Measurements from ENCODE around the gene CCDC91.

The CCDC91 gene, protein sequence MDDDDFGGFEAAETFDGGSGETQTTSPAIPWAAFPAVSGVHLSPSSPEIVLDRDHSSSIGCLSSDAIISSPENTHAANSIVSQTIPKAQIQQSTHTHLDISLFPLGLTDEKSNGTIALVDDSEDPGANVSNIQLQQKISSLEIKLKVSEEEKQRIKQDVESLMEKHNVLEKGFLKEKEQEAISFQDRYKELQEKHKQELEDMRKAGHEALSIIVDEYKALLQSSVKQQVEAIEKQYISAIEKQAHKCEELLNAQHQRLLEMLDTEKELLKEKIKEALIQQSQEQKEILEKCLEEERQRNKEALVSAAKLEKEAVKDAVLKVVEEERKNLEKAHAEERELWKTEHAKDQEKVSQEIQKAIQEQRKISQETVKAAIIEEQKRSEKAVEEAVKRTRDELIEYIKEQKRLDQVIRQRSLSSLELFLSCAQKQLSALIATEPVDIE

GRCh38 chr12:28190321-28191050 lies at the start of gene CCDC91:
Gene CCDC91 (plus strand): TSS chr12:28190456. CDS start chr12:28257216, 66,760 bp downstream.
- DNase-seq = peak; percentile 81 to 96 (median 95)

GRCh38 chr12:28144059-28144458 lies 46.2 kb upstream of the CCDC91 start:
- no peak for DNase-seq

- DNase-seq = no peak
Measured at GRCh38 chr12:28144532-28144931, 45.7 kb upstream of the CCDC91 start.

DNA sequence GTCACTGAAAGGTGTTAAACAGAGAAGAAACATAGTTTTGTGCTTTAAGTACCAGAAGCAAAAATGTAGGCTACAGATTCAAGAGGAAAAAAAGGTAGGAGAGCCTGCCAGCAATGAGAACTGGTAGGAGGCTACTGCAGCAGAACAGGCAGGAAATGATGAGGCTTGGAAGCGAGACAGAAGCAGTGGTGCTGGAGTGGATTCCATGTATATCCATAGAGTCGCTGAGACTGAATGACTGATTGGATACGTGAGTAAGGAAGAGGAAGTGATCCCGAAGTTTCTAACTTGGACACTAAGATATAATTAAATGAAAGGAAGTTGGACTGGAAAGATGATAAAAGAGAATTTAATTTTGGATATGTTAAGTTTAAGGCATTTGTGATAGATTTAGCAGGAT lies 45.0 kb upstream of the CCDC91 start:
- DNase-seq = no peak

- DNase-seq = no peak
Measured at GRCh38 chr12:28149279-28149678, 41.0 kb upstream of the CCDC91 start.

GRCh38 chr12:28156362-28156761 lies 33.9 kb upstream of the CCDC91 start:
- DNase-seq = no peak

DNA sequence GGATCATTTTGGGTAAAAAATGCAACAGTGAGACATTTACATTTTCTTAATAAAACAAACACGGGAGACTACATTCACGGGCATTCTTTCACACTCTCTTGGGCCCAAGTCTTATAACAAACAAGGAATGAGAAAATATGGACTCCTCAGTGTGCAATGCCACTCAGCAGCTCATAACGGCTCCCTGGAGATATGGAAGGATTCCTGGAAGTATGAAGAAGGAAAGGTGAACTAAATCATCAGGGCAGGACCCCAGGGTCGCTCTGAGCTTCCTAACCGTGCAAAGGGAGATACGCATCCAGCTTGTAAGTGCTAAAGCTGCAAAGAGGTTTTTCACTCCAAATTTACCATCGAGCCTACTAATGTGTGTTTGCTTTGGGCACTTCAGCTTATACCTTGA lies 33.5 kb upstream of the CCDC91 start:
- no peak for DNase-seq

- no peak for DNase-seq
Measured at GRCh38 chr12:28158353-28158752, 31.9 kb upstream of the CCDC91 start.

DNA sequence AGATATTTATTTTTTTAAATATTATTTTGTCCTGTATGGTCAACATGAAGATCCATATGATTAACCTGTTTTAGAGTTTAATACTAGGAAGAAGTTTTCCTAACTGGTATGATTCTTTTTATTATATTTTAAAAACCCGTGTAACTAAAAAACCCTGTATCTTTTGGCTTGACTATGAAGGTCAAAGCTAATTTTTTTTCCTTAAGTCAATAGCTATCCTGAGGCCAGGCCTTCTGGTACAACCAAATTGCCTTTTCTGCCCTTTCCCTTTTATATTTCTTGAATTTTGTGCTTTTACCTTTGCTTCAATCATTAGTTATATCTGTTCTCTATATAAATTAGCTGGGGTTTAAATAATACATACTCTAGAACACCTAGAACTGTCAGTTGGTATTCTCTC lies 30.6 kb upstream of the CCDC91 start:
- DNase-seq = no peak

- no peak for DNase-seq
Measured at GRCh38 chr12:28161697-28162096, 28.6 kb upstream of the CCDC91 start.

GRCh38 chr12:28162697-28163096 lies 27.6 kb upstream of the CCDC91 start:
- no peak for DNase-seq

DNA sequence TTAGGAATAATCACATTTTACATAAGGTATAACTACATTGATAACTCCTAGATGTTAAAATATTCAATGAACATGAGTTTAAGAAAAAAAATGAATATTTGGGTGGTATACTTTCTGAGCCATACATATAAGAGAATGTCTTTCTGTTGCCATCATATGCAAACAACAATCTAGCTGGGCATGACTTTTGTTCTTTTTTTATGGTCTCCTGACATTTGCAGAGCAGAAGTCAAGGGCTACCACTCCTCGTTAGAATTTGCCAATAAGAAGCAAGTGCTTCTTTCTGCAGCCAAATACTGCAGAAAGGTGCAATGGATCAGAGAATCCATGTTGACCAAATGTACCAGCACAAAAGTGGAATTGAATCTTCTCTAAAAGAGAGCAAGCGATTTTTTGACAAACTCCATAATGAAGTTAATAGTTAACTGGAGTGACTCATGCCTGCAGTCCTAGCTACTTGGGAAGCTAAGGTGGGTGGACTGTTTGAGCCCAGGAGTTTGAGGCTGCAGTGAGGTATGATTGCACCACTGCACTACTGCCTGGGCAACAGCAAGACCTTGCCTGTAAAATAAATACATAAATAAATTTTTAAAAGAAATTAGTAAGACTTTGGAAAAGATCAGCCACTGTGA lies 25.5 kb upstream of the CCDC91 start:
- no peak for DNase-seq

DNA sequence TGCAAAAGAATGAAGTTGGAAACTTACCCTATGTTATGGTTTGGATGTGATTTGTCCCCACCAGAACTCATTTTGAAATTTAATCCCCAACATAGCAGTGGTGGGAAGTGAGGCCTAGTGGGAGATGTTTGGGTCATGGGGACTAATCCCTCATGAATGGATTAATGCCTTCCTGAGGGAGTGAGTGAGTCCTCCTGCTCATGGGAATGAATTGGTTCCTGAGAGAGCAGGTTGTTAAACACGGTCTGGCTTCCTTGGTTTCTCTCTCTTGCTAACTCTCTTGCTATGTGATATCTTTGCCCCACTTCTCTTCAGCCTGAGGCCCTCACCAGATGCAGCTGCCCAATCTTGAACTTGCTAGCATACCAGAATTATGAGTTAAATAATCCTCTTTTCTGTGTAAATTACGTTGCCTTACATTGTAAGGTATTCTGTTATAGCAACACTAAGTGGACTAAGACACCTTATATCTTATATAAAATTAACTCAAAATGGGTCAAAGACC lies 22.2 kb upstream of the CCDC91 start:
- no peak for DNase-seq

DNA sequence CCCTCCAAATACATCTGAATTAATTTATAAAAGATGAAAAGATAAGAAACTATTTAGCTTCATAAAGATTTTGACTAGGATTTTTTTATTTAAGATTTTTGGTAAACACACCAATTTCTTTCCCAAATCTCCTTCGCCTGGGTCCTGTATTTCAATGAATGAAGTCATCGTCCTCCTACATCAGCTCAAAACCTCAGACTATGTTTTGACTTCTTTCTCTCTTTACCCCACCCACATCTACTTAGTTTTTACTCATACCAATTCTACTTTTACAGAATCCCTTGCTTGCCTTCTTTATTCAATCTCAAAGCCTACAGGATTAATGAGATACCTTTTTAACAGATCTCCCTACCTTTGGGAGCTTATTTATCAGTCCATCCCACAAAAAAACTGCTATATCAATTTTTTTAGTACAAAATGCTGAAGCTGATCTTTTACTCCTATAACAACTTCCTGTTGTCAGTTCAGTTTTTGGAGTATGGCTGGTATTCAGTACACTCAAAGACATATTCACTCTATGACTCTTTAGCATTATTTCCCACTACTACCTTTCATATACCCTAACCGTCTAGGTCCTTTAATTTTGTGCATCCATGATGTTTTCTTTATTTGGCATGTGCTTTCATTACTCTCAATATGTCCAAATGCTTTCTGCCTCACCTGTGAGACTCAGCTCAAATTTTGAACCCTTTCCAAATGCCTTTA lies 18.7 kb upstream of the CCDC91 start:
- DNase-seq = no peak

DNA sequence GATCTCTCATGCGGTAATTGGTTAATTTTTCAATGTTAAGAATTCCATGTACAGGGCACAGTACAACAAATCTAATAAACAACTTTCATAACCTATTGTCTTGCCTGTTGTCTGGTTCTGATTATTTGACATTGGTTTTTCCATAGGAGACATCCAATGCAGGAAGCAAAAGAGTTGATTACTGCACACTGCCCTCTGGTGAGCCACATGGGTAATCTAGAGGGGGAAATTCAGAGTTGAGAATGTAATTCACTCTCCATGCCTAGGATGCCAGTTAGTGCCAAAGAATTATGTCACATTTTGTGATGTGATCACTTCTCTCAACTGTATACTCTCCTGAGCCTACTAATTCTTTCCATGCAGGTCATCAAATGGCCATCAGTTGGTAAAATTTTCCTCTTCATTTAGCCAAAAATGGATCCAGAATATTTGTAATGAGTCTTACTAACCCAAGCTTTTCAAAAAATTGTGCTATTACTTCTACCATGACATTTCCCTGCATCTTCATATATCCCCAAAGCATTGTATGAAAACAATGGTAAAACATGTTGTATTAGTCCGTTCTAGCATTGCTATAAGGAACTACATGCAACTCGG lies 17.7 kb upstream of the CCDC91 start:
- DNase-seq = peak; percentile 4 to 68 (median 65)

GRCh38 chr12:28173440-28173839 lies 16.8 kb upstream of the CCDC91 start:
- no peak for DNase-seq

- DNase-seq = no peak
Measured at GRCh38 chr12:28175098-28175589, 15.1 kb upstream of the CCDC91 start.

DNA sequence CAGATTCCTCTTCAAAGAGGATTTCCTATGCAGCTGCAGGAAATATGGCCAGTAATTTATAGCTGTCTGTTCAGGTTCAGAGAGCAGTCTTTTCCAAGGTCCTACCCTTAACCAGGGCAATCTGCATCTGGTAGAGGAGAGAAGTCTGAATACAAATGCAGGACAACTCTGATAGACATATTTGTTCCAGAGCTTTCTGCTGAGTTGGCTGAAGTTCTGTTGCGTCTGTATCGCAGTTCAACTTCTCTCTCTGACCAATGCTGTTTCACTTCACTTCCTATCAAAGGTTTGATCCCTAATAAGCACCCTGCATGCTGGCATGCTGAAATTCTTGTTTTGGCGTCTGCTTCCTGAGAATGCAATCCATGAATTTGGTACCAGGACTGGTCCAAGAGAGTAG lies 14.0 kb upstream of the CCDC91 start:
- no peak for DNase-seq

DNA sequence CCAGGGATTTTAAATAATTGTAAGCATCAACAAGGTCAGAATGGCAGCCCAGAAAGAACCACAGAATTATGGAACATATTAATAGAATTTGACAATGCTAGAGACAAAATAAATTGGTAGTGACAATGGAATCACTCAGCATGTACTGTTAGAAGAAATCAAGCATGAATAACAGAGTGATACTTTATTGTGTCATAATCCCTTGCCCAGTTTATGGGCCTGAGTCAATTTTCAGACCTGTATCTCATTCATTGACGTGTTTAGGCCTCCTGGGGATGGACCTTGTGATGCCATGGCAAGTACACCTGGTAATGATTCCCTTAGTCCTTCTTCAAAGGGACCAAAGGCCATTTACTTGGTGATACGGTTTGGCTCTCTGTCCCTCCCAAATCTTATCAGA lies 12.8 kb upstream of the CCDC91 start:
- no peak for DNase-seq

GRCh38 chr12:28177905-28178304 lies 12.4 kb upstream of the CCDC91 start:
- DNase-seq = no peak

- DNase-seq = no peak
Measured at GRCh38 chr12:28178775-28179174, 11.5 kb upstream of the CCDC91 start.

DNA sequence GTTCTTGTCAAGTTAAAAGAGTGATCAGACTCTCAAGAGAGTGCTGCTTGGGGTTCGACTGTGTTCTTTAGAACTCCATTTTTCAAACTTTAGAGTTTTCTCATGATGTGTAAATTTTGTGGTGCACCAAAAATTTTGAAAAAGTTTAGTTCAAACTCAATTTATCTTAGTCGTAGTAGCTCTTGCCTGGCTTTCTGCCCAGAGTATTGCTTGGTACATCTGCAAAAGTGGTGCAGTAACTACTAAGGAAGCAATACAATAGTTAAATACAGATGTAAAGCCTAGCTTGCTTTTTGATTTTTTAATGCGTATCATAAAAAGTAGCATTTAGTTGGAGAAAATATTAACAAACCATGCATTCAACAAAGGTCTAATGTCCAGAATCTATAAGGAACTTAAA lies 9.5 kb upstream of the CCDC91 start:
- no peak for DNase-seq
